GM21529 (cell line): Measurements from ENCODE around the gene ECE1.

ENCODE experiments used
- ATAC-seq: cut with Tn5 transposase; IDR thresholded peaks from one replicate; pipeline ENCODE4 v1.9.1; 2021; ENCODE audit not compliant: unreplicated experiment

Gene ECE1

GRCh38 chr1:21289700-21290545 lies at the start of gene ECE1:
Gene ECE1 (minus strand): TSS chr1:21290463. CDS start chr1:21290414, 49 bp downstream.
- ATAC-seq = no peak

GRCh38 chr1:21339356-21340229 lies 49.3 kb upstream of the ECE1 start:
- ATAC-seq = no peak

DNA sequence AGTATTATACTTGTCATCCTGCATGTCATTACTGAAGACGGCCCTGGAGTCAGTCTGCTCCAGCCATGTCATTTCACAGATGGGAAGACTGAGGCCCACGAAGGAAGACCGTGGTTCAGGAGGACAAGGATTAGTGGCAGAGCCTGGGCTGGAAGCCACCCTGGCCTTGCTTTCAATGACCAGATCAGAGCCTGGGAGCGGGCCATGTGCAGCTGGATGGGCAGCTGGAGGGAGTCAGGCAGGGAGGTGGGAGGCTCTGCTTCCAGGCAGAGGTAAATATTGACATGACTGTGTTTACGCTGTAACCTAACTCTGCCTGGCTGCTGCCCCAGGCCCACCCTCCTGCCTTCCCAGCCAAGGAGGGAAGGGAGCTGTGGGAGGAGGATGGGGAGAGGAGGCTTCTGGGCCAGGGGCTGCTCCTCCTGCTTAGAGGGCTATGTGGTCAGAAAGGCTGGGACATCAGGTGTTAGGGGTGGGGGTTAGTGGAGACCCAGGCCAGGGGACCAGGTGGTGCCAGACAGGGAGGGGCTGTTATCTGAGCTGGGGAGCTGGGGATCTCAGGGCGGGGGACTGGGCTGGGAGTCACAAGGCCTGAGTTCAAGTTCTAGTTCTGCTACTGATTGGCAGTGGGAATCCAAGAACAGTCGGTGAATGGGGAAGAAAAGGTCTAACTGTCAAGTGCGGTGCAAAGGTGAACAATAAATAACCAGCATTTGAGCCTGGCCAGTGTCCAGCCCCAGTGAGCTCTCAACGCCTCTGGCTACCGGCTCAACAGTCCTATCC lies 48.5 kb upstream of the ECE1 start:
- ATAC-seq = no peak

DNA sequence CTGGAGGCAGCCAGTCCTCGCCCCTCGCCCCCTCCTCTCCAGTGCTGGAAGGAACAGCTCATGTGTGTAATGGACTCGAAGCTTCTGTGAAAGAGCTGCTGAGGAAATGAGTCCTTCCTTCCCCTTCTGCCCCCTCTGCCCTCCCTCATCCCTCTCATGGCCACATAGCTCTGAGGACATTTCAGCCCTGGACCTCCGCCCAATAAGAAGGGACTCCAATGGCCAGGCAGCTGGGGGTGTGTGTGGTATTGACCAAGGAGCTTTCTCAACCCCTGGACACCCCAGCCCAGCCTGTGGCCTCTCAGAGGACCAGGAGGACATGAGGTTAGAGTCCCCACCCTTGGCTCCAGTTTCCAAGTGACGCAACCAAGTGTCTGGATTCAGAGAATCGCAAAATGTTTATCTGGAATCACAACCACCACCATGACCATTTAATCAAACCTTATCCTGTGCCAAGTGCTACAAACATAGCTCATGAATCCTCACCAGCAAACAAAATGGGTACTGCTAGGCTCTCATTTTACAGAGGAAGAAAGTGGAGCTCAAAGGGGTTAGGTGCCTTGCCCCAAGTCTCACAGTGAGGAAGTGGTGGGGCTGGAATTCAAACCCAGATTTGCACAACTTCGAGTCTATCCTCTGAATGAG lies 47.8 kb upstream of the ECE1 start:
- ATAC-seq = no peak

GRCh38 chr1:21337454-21337927 lies 47.2 kb upstream of the ECE1 start:
- no peak for ATAC-seq

DNA sequence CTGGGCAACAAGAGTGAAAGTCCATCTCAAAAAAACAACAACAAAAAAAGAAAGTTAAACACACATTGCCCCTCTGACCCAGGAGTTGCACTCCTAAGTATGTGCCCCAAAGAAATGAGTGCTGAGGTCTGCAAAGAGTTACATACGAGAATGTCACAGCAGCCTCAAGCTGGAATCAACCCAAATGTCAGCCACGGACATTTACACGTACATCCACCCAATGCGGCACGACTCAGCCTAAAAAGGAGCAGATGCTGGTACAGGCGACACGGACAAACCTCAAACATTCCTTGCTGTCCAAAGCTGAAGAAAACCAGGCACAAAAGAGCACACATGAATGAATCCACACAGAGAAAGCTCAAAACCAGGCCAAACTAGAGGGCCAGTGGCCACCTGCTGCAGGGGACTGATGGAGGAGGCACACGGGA lies 46.8 kb upstream of the ECE1 start:
- no peak for ATAC-seq

- no peak for ATAC-seq
Measured at GRCh38 chr1:21335750-21336224, 45.5 kb upstream of the ECE1 start.

GRCh38 chr1:21335088-21335691 lies 44.9 kb upstream of the ECE1 start:
- ATAC-seq = no peak

DNA sequence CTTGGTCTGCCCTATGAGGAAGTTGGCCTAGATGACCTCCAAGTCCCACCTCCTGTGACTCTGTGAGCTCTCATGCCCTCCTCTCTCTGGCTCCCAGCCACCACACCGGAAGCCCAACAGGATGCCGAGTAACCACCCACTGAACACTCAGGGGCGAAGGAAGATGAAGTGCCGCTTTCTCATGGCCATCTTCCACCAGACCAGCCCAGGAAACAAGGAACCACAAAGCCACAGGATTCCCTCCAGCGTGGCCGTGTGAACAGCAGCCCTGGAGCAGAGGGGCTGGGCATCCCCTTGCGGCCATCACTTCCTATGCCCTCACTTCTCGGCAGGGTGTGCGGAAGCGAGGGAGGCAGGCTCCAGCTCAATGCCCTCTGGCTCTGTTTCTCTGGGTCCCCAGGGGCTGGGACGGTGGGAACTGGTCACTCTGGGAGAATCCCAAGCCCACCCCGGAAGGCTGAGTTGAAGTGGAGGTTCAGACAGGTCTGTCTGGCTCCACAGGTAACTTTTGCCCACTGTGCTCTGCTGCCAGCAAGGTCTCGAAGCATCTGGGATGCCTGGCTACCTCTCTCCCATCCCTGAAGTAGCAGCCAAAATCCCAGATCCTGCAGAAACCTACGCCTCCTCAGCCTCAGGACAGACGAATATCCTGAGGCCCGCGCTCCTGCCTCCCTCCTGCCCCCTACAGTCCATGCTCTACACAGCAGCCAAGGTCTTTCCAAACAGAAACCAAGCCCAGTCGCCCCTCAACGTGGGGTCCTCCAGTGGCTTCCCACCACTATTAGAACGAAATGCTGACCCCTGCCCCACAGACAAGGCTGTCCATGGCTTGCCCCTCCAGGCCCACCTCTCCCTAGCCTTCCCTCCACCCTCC lies 44.2 kb upstream of the ECE1 start:
- peak; percentile 69 for ATAC-seq

GRCh38 chr1:21333824-21334213 lies 43.6 kb upstream of the ECE1 start:
- ATAC-seq = no peak

- ATAC-seq = no peak
Measured at GRCh38 chr1:21332554-21333311, 42.5 kb upstream of the ECE1 start.

DNA sequence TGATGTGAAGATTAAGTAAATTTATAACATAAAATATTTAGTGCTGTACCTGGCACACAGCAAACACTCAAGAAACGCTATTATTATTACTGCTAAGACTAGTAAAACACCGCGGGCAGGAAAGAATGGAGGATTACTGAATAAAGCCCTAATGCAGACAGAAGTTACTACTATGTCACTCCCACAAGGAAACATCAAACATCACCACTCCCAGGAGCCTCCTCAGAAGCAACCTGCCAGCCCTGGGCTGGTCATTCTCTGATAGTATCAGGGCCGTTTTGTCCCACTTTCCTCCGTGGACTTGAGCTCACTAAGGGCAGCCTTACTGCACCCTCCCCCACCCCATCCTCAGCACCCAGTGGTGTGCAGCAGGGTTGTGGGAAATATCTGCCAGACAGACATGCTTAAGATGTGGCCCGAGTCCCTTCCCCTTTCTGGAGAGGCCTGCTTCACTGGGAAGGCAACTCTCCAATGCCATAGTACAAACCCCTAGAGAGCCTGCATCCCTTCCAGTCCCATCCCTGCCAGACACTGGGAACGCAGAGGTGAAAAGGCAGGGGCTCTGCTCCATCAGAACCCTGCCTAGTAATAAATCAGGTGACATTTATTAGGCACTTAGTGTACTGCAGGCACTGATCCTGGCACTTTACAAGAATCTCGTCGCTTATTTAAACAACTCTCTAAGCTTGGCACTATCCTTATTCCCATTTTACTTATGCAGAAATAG lies 41.7 kb upstream of the ECE1 start:
- no peak for ATAC-seq

DNA sequence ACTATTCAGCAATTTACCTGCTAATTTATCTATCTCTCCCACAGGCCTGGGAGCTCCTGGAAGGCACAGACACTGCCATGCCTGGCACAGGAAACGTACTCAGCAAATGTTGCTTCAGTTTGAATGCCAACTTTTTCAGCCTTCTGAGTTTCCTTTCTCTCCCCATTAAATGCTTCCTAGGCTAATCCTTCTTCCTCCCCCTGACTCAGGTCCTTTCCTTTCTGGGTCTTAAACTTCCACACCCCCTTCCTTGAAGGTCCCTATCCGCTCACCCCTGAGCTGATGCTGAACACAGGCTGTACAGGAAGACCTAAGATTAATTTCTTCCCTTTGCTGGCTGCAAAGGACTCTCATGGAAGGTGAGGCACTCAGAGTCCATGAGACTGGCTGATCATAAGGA lies 40.3 kb upstream of the ECE1 start:
- ATAC-seq = no peak

DNA sequence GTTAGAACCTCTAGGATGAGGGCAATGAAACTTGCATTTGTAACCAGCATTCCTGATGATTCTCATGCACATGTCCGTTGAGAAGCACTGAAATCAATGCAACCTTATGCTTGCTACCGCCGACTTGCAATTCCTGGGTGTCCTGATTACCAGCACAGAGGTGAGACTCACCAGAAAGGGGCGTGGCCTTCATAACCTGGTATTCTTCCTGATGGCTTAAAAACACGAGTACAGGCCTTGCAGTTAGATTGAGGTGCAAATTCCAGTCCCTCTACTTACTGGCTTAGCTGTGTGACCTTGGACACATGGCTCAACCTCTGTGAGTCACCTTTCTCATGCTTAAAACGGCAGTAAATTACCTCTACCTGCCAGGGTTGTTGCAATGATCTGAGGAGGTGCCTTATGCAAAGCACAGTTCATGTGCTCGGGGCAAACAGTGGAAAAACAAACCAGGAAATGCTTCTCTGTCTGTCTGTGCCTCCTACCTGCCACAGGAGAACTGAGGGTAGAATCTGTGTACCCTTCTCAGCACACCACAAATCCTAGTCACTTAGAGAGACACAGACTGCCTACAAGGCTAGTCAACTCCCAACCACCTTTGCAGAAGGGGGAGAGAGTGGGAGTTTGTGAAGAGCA lies 39.1 kb upstream of the ECE1 start:
- ATAC-seq = no peak

GRCh38 chr1:21327566-21328323 lies 37.5 kb upstream of the ECE1 start:
- ATAC-seq = no peak

DNA sequence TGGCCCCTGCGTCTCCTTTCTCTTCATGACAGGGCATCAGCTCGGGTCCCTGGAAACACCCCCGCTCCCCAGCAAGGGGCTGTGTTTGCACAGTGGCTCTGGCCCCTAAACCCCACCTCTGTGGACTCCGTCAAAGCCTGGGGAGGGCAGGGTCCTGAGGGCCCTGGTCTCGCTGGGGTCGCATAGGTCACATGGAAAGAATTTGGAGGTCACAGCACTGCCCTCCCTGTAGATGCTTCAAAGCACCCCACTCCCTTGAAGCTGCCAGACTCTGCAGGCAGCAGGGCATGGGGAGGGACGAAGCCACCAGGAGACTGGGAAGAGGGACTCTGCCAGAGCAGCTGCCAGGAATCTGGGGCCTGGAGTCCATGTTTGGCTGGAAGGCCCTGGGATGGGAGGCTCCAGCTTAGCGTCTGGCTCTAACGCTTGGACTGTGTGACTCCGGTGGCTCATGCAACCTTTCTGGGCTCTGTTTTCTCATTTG lies 36.6 kb upstream of the ECE1 start:
- no peak for ATAC-seq
